Osteoblast (primary cell): ENCODE results near the gene CTNND2. TPM values are rescaled to one million over a fixed set of nuclear protein-coding genes. Genes with fewer than 3 reads are reported as not detected.
A peak's percentile ranks its signal among the peaks of the same experiment; 100 is the strongest.

ENCODE experiments used
- DNase-seq: peaks from one replicate; pipeline ENCODE4 v3.0.0; 2011; ENCODE audit warnings: low spot score, mixed read lengths; ENCODE audit not compliant: insufficient read length; ENCODE audit errors: missing footprints
- H2AFZ ChIP-seq: 2 replicates; pipeline ENCODE4 v1.6.0; 2011; ENCODE audit warnings: mild to moderate bottlenecking, low read length
- H3K27ac ChIP-seq: 2 replicates; pipeline ENCODE4 v1.5.1; 2011; ENCODE audit warnings: mild to moderate bottlenecking, low read depth, low read length, moderate library complexity
- H3K27me3 ChIP-seq: 2 replicates; pipeline ENCODE4 v1.6.0; 2012; ENCODE audit warnings: mild to moderate bottlenecking, control low read depth, inconsistent platforms, low read length, moderate library complexity; ENCODE audit not compliant: insufficient read depth
- H3K36me3 ChIP-seq: 2 replicates; pipeline ENCODE4 v1.5.1; 2011; ENCODE audit warnings: mild to moderate bottlenecking, low read length, control low read depth, moderate library complexity; ENCODE audit not compliant: insufficient read depth
- H3K4me1 ChIP-seq: 2 replicates; pipeline ENCODE4 v1.5.1; 2011; ENCODE audit warnings: mild to moderate bottlenecking, low read length, control low read depth, moderate library complexity; ENCODE audit not compliant: insufficient read depth
- H3K4me2 ChIP-seq: 2 replicates; pipeline ENCODE4 v1.6.0; 2011; ENCODE audit warnings: mild to moderate bottlenecking, low read length; ENCODE audit not compliant: insufficient read depth
- H3K4me3 ChIP-seq: fragments of 200-600 bp; sonication (generic); 3 replicates; pipeline ENCODE4 v1.5.1; 2012; ENCODE audit warnings: mild to moderate bottlenecking, low read length, inconsistent platforms; ENCODE audit not compliant: insufficient read depth
- H3K79me2 ChIP-seq: 2 replicates; pipeline ENCODE4 v1.6.0; 2012; ENCODE audit warnings: mild to moderate bottlenecking, low read length, control low read depth, inconsistent platforms; ENCODE audit not compliant: insufficient read depth
- H3K9me3 ChIP-seq: 2 replicates; pipeline ENCODE4 v1.5.1; 2011; ENCODE audit warnings: low read depth, low read length, control low read depth
- H4K20me1 ChIP-seq: 2 replicates; pipeline ENCODE4 v1.6.0; 2012; ENCODE audit warnings: mild to moderate bottlenecking, low read length, control low read depth; ENCODE audit not compliant: insufficient read depth
- CTCF ChIP-seq: IDR thresholded peaks from 2 replicates; pipeline ENCODE4 v1.5.1; 2011; ENCODE audit warnings: mild to moderate bottlenecking, low read depth, low read length, moderate library complexity; ENCODE audit errors: extremely low read depth
- total RNA-seq: library from RNA; depleted of rRNA; stranded (reverse); fragments of >200 nt; gene quantifications from 2 replicates; pipeline ENCODE4 v1.2.3, GENCODE V29; 2012

Gene CTNND2
- total RNA-seq, 1 donor: not detected

- Histone ChIP-seq H3K27ac (no peak overlapping the region), H3K79me2 (no peaks in the 10 kb centered on the region), H3K9me3 (peaks cover 3% of the 10 kb centered on the region), H2AFZ (no peak overlapping the region), H4K20me1 (no peaks in the 10 kb centered on the region), H3K27me3 (no peaks in the 10 kb centered on the region), H3K36me3 (no peaks in the 10 kb centered on the region), H3K4me1 (no peaks in the 10 kb centered on the region), H3K4me2 (no peak overlapping the region), H3K4me3 (no peak overlapping the region)
- TF ChIP-seq CTCF: no peak
- DNase-seq: no peak
These were observed 81.6 kb downstream of the CTNND2 start for GRCh38 chr5:11822598-11822997.

- no peak for TF ChIP-seq CTCF
- no peaks in the 10 kb centered on the region for H3K36me3 ChIP-seq
- no peaks in the 10 kb centered on the region for H3K4me1 ChIP-seq
- H3K79me2 ChIP-seq: no peaks in the 10 kb centered on the region
- DNase-seq: no peak
- H3K4me2 ChIP-seq: no peak overlapping the region
- H3K27me3 ChIP-seq: no peaks in the 10 kb centered on the region
- H3K27ac ChIP-seq: no peak overlapping the region
- no peaks in the 10 kb centered on the region for H4K20me1 ChIP-seq
- no peaks in the 10 kb centered on the region for H3K9me3 ChIP-seq
- no peak overlapping the region for H2AFZ ChIP-seq
- H3K4me3 ChIP-seq: no peak overlapping the region
These were observed 88.3 kb downstream of the CTNND2 start for GRCh38 chr5:11815916-11816315.

- Histone ChIP-seq H3K36me3 (no peaks in the 10 kb centered on the region), H3K27me3 (no peaks in the 10 kb centered on the region), H2AFZ (no peak overlapping the region), H3K4me3 (no peak overlapping the region), H3K4me1 (no peaks in the 10 kb centered on the region), H3K9me3 (no peaks in the 10 kb centered on the region), H3K27ac (no peak overlapping the region), H3K79me2 (no peaks in the 10 kb centered on the region), H3K4me2 (no peak overlapping the region), H4K20me1 (no peaks in the 10 kb centered on the region)
- TF ChIP-seq CTCF: no peak
- DNase-seq: peak; percentile 13
These were observed 88.8 kb downstream of the CTNND2 start for GRCh38 chr5:11815481-11815880.

- no peak for TF ChIP-seq CTCF
- Histone ChIP-seq H3K4me3 (no peak overlapping the region), H4K20me1 (no peaks in the 10 kb centered on the region), H3K4me1 (no peaks in the 10 kb centered on the region), H3K27ac (no peak overlapping the region), H3K79me2 (no peaks in the 10 kb centered on the region), H2AFZ (no peak overlapping the region), H3K36me3 (no peaks in the 10 kb centered on the region), H3K27me3 (no peaks in the 10 kb centered on the region), H3K9me3 (no peaks in the 10 kb centered on the region), H3K4me2 (no peak overlapping the region)
- DNase-seq: no peak
These were observed 89.9 kb downstream of the CTNND2 start for GRCh38 chr5:11814373-11814772.
